HG03439 (cell line): ENCODE measurements around the gene EMSY.

Experiments used
- ATAC-seq: cut with Tn5 transposase; IDR thresholded peaks from one replicate; pipeline ENCODE4 v1.9.1; 2021; ENCODE audit warnings: mild to moderate bottlenecking, moderate library complexity; ENCODE audit not compliant: unreplicated experiment

Gene EMSY

DNA sequence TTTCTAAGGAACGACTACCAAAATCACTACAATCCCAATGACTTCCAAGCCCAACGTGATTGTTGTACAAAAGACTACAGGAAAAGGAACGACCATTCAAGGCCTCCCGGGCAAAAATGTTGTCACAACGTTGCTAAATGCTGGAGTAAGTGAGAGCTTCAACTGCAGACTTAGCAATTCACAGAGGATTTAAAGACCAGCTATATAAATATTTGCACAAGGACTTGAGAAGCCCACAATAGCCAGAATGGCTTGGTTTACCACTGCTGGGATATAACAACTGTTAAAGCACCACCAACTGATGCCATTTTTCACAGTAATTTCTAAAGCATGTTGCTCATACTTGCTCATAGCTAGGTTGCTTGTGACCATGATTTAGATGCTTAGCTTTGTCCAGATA is 78.3 kb downstream of the EMSY start:
- no peak for ATAC-seq

DNA sequence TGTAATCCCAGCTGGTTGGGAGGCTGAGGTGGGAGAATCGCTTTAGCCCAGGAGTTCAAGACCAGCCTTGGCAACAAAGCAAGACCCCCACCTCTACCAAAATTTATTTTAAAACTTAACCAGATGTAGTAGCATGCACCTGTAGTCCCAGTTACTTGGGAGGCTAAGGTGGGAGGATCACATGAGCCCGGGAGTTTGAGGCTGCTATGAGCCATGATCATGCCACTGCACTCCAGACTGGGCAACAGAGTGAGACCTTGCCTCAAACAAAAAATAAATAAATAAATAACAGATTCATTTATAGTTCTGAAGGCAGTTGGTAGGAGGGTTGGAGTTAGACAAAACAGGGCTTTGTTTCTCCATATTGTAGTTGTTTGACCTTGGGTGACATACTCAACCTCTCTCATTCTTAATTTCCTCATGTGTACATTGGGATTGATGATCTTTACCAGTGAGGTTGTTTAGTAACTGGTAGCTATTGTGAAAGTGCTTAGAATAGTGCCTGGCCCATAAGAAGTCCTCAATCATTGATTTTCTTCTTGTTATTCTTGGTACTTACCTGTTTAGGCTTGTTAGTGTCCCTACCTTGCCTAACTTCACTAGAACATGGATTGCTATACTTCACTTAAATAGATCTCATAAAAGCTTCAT is 79.1 kb downstream of the EMSY start:
- ATAC-seq = no peak

DNA sequence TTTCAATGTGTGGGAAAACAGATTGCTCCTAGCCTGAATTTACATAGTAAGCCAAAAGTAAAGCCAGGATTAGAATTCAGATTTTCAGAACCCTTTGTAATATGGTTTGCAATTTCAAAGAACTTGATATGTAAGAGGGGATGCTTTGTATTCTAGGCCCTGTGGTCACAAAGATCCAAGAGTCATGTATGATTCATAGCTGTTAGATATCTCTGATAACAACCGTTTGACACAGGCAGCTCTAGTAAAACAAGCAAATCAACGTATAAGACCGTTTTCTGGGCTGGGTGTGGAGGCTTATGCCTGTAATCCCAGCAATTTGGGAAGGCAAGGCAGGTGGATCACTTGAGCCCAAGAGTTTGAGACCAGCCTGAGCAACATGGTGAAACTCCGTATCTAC is 79.6 kb downstream of the EMSY start:
- no peak for ATAC-seq

DNA sequence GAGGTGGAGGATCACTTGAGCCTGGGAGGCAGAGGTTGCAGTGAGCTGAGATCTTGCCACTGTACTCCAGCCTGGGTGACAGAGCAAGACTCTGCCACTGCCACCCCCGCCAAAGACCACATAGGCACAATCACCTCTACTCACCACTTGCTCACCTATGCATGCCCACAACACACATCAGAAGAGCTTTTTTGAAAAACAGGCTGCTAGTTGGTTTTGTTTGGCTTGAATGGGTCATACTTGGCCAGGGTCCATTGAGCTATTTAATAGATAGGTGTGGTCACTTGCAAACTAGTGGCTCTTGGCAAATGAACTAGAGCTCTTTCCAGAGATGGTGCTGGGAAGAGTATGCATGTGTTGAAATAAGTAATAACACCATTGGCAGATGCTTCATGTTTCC is 80.1 kb downstream of the EMSY start:
- ATAC-seq = no peak

DNA sequence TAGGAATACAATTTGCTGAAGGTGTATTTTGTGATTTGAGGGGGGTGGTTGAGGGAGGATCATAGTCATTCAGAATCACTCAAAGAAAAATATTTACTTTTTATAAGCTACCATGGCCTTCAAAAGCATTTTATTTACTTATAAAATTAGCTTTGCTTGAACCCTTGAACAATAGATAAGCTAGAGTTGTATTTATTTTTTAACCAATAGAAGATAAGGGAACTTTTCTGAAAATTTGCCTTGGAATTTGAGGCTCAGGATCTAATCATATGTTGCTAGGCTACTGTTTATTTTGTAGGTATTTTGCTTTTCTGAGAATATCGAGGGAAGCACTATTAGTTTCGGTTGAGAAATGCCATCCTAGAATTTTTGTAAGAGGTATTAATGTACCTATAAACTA is 82.1 kb downstream of the EMSY start:
- ATAC-seq = no peak

DNA sequence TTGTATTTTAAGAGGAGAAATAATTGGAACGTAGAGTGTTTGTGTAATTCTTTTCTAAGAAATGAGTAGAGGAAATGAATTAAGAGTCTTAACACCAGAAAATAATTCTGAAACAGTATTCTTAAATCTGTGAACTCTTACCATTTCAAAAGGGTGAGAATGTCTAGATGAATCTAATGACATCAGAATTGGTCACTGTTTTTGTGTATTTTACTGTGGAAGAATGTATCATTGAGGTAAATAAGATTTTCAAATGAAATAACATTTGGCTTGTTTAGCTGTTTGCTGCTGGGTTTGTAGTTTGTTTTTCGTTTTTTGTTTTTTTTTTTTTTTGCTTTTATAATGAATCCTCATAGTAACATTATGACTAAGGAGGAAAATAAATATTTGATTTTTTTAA is 97.6 kb downstream of the EMSY start:
- no peak for ATAC-seq

DNA sequence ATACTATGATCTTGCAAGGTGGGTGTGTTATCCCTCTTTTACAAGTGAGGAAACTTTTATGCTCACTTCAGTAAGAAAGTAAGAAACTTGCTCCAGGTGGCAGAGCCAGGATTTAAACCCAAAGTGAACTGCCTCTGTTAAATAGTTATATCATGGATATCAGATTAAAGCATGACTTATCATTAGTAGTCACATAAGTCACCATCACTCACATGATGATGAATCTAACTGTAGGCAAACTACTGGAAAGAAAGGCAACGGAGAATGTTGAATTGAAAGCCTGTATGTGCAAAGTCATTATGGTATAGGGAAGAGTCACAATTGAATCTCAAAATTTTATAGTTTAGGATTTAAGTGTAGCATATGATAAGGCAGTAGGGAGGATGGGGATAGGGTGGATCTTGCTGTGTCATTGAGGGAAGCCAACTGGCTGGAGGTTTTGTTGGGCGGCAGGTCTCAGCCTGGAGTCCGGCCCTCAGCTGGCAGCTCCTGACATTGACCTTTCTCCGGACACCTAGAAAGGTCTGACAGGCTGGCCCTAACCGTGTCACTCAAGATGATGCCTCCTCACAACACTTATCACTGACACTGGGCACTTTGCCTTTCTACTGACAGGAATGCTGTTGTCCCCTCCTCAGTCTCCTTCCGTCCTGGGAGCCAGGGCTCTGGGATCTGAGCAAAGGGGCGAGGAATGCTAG is 98.3 kb downstream of the EMSY start:
- ATAC-seq = no peak

DNA sequence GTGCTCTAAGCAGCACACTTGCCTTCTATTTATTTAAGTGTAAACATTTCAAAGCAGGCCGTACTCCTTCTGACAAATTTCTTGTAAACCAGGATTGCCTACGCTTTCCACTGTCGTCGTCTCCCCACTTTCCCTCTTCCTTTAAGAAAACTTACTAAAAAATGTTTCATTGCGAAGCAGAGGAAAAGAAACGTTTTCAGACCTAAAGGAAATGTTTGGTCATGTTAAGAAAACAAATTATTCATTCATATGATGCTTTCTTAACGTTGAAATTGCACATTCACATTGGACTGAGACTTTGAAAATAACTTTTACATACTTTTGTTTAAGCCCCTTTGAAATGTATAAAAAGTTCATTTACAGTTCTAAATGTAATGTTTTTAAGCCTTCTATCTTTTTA is 106.0 kb downstream of the EMSY start:
- ATAC-seq = no peak

DNA sequence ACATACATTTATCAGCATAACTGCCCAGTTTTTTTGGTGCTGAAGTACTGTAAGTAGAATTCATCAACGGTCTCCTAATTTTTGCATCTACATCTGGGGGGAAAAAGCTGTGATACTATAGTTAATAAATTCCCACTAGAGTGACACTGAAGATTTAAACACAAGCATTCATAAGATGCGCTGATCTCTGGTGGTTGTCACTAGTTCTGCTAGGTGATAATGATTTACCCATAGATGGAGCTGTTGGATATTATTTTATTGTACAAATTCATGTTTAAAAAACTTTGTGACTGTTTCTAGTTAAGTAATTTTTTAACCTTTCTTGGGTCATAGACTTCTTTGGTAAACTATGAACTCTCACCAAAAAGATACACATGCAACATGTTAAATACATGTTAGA is 106.6 kb downstream of the EMSY start:
- no peak for ATAC-seq

DNA sequence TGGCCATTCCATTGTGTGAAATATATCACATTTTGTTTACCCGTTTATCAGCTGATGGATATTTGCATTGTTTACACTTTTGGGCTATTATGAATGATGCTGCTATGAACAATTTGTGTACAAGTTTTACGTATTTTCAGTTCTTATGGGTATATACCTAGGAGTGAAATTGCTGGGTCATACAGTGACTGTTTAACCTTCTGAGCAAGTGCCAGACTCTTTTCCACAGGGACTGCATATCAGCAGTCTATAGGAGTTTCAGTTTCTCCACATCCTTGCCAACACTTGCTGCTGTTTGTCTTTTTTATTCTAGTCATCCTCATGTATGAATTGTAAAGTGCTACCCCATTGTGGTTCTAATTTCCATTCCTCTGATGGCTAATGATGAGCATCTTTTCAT is 108.2 kb downstream of the EMSY start:
- ATAC-seq = no peak

DNA sequence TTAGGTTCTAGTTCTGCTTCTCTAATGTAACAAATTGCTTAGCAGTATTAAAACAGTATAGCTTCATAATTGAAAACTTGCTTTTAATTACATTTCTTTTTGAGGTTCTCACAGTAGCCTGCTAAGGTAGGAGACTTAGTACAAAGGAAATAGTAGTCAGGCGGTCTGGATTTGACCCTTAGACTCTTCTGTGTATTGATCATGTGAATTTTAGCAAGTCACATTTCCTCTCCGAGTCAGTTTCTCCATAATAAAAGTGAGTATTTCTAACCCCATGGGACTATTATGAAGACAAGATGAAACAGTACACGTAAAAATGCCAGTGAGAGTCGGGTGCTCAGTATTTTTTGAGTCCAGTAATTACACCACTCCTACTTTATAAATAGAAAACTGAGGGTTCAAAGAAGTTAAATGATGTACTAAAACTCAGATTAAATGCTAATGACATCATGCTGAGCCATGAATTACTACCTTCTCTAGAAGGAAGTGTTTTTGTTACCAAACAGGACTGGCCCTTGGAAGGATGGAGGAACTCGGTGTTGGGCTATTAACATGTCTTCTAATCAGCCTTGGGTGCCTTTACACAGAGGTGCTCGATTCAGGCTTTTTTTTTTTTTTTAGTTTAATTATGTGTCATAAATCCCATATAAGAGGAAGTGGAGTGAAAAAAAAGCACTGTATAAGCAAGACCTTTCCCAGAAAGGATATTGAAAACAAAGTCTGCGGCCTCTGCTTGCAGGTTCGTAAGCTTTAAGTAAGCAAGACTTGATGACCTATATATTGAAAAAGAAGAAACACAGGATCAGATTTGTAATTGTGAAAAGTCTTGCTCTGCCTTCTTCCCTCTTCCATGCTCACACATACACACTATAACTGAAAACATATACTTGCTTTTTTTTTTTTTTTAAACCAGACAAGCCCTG is 109.0 kb downstream of the EMSY start:
- ATAC-seq = no peak

DNA sequence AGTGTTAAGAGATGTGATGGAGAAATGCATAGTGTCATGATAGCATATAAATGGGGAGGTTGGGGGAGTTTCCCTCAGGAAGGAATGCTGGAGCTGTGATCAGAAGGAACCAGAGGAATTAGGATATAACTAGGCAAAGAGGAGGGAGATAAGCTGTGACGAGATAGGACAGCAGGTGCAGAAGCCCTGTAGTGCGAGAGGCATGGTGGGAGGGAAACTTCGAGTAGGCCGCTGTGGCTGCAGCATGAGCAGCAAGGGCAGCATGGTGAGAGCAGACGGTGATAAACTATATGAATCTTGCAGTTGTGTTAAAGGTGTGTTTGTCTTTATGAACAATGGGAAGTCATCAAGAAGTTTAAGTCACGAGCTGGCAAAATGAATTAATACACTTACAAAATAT is 109.9 kb downstream of the EMSY start:
- no peak for ATAC-seq

DNA sequence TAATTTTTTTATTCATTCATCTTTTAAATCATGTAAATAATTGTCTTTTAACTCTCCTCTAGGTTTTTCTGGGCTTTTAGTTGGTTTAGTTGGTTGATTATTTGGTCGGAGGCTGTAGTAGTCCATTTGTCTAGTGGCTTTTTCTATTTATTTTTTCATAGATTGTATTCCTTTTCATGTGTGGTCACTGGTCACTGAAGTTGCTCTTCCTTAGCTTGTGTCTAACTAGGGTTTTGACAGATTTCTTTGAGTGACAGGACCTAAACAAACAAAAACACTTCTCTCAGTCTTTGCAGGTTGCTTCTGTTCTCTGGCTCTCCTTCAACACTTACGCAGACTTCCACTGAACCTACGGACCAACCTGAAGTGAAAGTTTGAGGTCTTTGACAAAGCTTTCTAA is 112.6 kb downstream of the EMSY start:
- no peak for ATAC-seq

DNA sequence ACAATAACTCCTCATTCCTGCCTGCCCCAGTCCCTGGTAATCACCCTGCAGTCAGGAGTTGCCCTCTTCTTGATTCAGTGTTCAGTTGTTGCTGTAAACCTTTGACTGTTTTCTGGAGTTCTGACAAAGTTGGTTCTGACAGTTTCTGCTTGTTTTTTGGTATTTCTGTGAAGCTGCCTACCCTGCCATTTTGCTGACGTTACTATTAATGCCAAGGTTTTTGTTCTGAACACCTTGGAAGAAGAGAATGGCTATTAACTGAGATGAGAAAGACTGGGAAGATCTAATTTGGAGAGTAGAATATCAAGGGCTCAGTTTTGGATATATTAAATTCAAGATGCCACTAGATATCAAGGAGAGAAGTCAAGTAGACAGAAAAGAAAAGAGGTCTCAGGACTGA is 113.7 kb downstream of the EMSY start:
- no peak for ATAC-seq

DNA sequence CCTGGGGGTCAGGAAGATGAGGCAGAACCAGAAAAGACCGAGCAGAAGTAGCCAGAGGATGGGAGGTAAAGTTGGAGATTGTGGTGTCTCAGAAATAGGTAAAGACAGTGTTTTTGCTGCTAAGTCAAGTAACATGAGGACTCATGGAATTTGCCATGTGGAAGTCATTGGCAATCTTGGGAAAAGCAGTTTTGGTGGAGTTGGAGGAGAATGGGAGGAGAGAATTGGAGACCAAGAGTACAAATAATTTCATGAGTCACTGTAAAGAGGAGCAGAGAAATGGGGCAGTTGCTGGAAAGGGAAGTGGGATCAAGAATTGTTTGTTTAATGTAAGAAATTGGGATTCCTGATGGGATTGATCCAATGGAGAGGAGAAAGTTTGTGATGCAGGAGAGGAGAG is 114.1 kb downstream of the EMSY start:
- no peak for ATAC-seq

DNA sequence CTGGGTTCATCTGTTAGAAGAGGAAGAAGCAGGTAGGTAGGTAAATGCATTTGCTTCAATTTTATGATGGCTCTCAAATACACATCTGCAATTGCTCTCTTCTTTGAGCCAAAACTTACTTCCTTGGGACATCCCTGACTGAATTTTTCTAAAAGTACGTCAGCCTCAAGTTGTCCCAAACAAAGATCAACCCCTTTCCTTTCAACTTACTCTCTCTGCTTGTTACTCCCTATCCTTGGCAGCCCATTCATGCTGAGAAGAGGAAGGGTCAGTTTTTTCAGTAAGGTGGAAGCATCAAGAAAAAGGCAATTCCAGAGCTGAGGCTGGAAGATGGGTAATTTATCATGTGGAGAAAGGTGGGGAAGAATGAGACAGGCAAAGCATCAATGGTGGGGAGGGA is 114.5 kb downstream of the EMSY start:
- no peak for ATAC-seq

DNA sequence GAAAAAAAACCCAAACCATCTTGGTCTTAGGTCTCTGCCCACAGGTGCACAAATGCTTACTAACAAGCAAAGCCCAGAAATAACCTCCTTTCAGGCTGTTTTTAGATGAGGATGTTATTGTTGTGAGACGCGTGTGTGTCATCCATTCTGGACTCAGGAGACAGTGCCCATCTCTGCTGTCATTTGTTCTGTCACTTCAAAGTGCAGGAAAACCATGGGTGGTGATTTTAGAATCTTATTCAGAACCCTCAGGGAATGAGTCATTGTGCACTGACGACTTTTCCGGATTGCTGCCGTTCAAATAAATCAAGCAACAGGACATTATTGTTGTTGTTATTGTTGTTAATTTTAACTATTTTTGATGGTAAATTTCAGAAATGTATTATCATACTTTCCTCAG is 115.4 kb downstream of the EMSY start:
- no peak for ATAC-seq

DNA sequence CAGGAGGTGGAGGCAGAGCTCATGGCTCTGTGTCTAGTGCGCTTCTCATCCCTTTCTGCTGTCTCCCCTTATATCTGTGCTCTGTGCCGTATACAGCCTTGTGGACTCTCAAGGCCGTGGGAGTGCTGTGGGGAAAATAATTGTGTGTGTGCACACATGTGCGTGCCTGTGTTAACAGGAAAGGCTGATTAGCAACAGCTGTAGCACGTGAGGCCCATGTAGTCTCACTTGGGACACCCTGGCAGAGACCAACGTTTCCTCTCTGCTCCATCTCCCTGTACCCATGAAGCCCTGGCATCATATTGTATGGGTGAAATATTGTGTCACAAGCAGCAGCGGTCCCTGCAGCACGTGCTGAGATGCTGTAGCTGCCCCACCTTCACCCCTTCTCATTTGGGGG is 116.4 kb downstream of the EMSY start:
- no peak for ATAC-seq

DNA sequence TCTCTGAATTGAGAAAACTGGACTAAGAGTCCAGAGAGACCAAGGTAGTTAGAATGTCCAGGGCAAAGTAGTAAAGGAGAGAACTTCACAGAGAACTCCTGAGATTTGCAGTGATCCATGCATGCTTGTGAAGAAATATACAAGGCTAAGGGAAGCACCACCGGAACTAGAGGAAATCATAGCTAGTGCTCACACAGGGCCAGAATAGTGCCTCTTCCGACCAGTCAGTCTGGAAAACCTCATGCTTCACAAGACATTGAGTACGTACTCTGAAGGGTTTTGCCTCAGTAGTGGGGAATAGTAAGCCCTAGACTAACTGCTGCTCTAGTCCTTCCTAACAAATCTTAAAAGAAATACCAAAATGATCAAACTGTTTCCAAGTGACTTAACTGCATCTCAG is 117.7 kb downstream of the EMSY start:
- no peak for ATAC-seq

DNA sequence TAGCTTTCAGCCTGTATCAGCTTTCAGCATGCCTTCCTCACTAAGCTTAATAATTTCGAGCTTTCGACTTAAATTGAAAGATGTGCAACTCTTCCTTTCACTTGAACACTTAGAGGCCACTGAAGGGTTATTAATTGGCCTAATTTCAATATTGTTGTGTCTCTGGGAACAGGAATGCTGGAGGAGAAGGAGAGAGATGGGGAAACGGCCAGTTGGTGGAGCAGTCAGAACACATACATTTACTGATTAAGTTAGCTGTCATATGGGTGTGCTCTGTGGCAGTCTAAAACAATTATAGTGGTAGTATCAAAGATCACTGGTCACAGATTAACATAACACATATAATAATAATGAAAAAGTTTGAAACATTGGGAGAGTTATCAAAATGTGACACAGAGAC is 119.5 kb downstream of the EMSY start:
- no peak for ATAC-seq

DNA sequence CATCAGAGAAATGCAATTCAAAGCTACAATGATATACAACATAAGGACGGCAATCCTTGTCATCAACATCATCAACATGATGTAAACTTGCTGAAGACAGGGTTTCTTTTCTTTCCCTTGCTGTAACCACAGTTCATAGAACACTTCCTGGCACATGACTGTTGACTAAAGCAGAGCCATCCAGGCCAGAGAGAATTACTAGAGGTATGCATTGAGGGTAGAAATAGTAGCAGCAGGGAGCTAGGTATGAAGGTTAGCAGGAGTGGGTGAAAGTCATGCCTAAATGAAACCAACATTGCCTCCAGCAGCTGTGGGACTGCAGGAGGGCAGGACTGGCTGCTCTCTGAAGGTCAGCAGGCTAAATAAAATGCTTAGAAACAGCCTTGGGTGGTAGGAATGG is 122.0 kb downstream of the EMSY start:
- no peak for ATAC-seq

DNA sequence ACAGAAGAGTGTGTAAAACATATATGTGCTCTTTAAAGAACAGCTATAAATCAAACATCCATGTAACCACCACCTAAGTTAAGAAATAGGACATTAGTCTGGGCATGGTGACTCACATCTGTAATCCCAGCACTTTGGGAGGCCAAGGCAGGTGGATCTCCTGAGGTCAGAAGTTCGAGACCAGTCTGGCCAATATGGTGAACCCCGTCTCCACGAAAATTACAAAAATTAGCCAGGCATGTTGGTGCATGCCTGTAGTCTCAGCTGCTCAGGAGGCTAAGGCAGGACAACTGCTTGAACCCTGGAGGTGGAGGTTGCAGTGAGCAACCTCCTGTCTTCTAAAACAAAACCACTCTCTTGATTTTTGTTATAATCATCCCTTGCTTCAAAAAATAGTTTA is 122.4 kb downstream of the EMSY start:
- ATAC-seq = no peak
